Keratinocyte (primary cell): ENCODE measurements around the gene ABCB11. TPM values are rescaled to one million over a fixed set of nuclear protein-coding genes. Genes with fewer than 3 reads are reported as not detected.

Experiments used
- DNase-seq: peaks from one replicate; pipeline ENCODE4 v3.0.0-alpha.2; 2011; ENCODE audit warnings: low read depth, missing footprints, low spot score
- FAIRE-seq: peaks from 2 replicates; lab custom pipeline; 2011; peaks lifted over from hg19 to GRCh38; lab: Jason Lieb, UNC
- H2AFZ ChIP-seq: 2 replicates; pipeline ENCODE4 v1.6.0; 2012; ENCODE audit warnings: low read length, control low read depth, inconsistent platforms; ENCODE audit not compliant: control insufficient read depth
- H3K27ac ChIP-seq: 2 replicates; pipeline ENCODE4 v1.5.1; 2011; ENCODE audit warnings: low read length; ENCODE audit not compliant: control insufficient read depth, insufficient read depth
- H3K27me3 ChIP-seq: 3 replicates; pipeline ENCODE4 v1.6.0; 2011; ENCODE audit warnings: low read length; ENCODE audit not compliant: control insufficient read depth, insufficient read depth; ENCODE audit errors: extremely low read depth
- H3K36me3 ChIP-seq, 2 experiments: 2 replicates in 1 of 2; 3 replicates in 1 of 2; pipeline ENCODE4 v1.5.1; 2011; ENCODE audit warnings: low read length in 2 of 2, mild to moderate bottlenecking in 1 of 2; ENCODE audit not compliant: control insufficient read depth in 2 of 2, insufficient read depth in 2 of 2; ENCODE audit errors: extremely low read depth in 1 of 2
- H3K4me1 ChIP-seq: 3 replicates; pipeline ENCODE4 v1.5.1; 2011; ENCODE audit warnings: low read length; ENCODE audit not compliant: control insufficient read depth, insufficient read depth; ENCODE audit errors: extremely low read depth
- H3K4me2 ChIP-seq: 3 replicates; pipeline ENCODE4 v1.6.0; 2011; ENCODE audit warnings: low read depth, low read length; ENCODE audit not compliant: control insufficient read depth, insufficient read depth; ENCODE audit errors: extremely low read depth
- H3K4me3 ChIP-seq, 3 experiments: fragments of 200-600 bp in 1 of 3; sonication (generic) in 1 of 3; 2 replicates in 2 of 3; 3 replicates in 1 of 3; pipeline ENCODE4 v1.5.1; 2011 to 2016; ENCODE audit warnings: low read length in 3 of 3, mild to moderate bottlenecking in 3 of 3, control low read depth in 2 of 3, inconsistent platforms in 1 of 3, low read depth in 1 of 3, mixed read lengths in 1 of 3, mixed run types in 1 of 3, moderate library complexity in 1 of 3; ENCODE audit not compliant: control insufficient read depth in 2 of 3, insufficient read depth in 2 of 3; ENCODE audit errors: extremely low read depth in 1 of 3
- H3K79me2 ChIP-seq: 2 replicates; pipeline ENCODE4 v1.6.0; 2012; ENCODE audit warnings: low read length; ENCODE audit not compliant: control insufficient read depth, insufficient read depth
- H3K9ac ChIP-seq: 3 replicates; pipeline ENCODE4 v1.6.0; 2011; ENCODE audit warnings: low read length; ENCODE audit not compliant: control insufficient read depth, insufficient read depth; ENCODE audit errors: extremely low read depth
- H3K9me1 ChIP-seq: 3 replicates; pipeline ENCODE4 v1.6.0; 2011; ENCODE audit warnings: low read length; ENCODE audit not compliant: control insufficient read depth, insufficient read depth; ENCODE audit errors: extremely low read depth
- H3K9me3 ChIP-seq: 2 replicates; pipeline ENCODE4 v1.5.1; 2012; ENCODE audit warnings: low read depth, low read length; ENCODE audit not compliant: control insufficient read depth
- H4K20me1 ChIP-seq: 3 replicates; pipeline ENCODE4 v1.6.0; 2011; ENCODE audit warnings: low read length; ENCODE audit not compliant: control insufficient read depth, insufficient read depth; ENCODE audit errors: extremely low read depth
- CTCF ChIP-seq, 3 experiments: IDR thresholded peaks in 1 of 3; conservative IDR thresholded peaks in 1 of 3; optimal IDR thresholded peaks in 1 of 3; 2 replicates in 2 of 3; 3 replicates in 1 of 3; pipeline versions ENCODE3 to v1.5.1; 2011; ENCODE audit warnings: low read length in 3 of 3, mild to moderate bottlenecking in 3 of 3, moderate library complexity in 2 of 3, control low read depth in 1 of 3, inconsistent platforms in 1 of 3; ENCODE audit not compliant: insufficient read depth in 2 of 3; ENCODE audit errors: extremely low read depth in 1 of 3
- EZH2 ChIP-seq: IDR thresholded peaks from one replicate; pipeline ENCODE4 v1.6.1; 2012; ENCODE audit warnings: inconsistent platforms, mild to moderate bottlenecking, low read length, moderate library complexity
- dilution Hi-C: fragments of 300-500 bp; cut with MboI; formaldehyde crosslinking; loops from one replicate; pipeline ENCODE4 v1.7.0; 2020; ENCODE audit warnings: low sequenced_read_pairs; ENCODE audit not compliant: extremely low pct_ligation_motif_present
- polyA plus RNA-seq, 5 experiments: library from polyadenylated mRNA; depleted of rRNA in 3 of 5; stranded (reverse) in 3 of 5; stranded (forward) in 1 of 5; unstranded in 1 of 5; fragments of >200 nt; gene quantifications; 1 replicate in 1 of 5; 2 replicates in 3 of 5; 3 replicates in 1 of 5; pipeline versions ENCODE4 v1.2.1 to v1.2.3, GENCODE V29; 2011 to 2012; ENCODE audit warnings: missing spikeins in 2 of 5, low read depth in 1 of 5, low replicate concordance in 1 of 5

The ABCB11 gene
- polyA plus RNA-seq, 1 donor (not counting 4 experiments of a cell fraction or from before 2014, with no cell fraction given) = 0.03 TPM

DNA sequence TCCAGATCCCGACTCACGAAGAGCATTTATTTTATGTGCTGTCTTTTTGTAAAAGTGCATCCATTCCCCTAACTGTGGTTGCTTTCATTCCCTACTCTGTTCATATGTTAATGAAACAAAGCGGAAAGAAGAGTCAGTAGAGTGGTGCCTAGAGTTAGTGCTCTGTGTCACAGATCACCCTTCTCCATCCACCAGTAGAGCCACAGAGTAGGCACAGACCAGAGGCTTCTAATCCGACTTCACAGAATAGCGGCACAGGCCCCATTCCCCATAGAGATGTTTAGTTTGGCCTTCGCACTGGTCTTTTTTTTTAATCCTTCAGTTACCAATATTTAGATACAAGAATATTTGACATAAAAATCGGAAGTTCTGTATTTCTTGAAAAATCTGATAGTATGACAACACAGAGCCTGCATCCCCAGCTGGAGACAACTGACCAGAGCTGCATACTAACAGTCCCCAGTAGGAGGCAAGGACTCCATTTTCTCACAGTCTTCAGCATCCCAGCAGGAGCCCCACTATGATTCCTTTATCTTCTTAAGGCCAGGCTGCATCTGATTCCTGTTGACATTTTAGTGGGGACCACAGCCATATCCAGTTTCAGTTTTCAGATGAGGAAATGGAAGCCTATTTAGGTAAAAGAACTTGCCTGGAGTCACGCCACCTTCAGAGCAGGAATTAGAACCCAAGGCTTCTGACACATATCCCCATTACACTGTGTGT, 123.0 kb downstream of the ABCB11 start:
- Histone ChIP-seq H3K27ac (no peak overlapping the region), H4K20me1 (no peaks in the 10 kb centered on the region), H3K4me1 (no peaks in the 10 kb centered on the region), H3K9ac (no peak overlapping the region), H3K9me1 (no peaks in the 10 kb centered on the region), H3K4me3 (no peak overlapping the region), H3K27me3 (peaks cover 27% of the 10 kb centered on the region), H2AFZ (no peak overlapping the region), H3K36me3 (no peaks in the 10 kb centered on the region), H3K4me2 (no peak overlapping the region), H3K9me3 (no peaks in the 10 kb centered on the region), H3K79me2 (no peaks in the 10 kb centered on the region)
- dilution Hi-C loops = no loop called here
- TF ChIP-seq EZH2 = no peak
- TF ChIP-seq CTCF (optimal IDR thresholded peaks at IDR 0.05 in 1 of 3, IDR thresholded peaks at IDR 0.05 in 1 of 3, conservative IDR thresholded peaks at IDR 0.05 in 1 of 3; ENCODE audit: extremely low read depth in 1 of 3, insufficient read depth in 2 of 3, low read length in 3 of 3) = no peak
- FAIRE-seq = no peak
- no peak for DNase-seq

GRCh38 chr2:168904358-168904757, 126.8 kb downstream of the ABCB11 start:
- FAIRE-seq = no peak
- dilution Hi-C loops = no loop called here

More at GRCh38 chr2:168904358-168904757, 126.8 kb downstream of the ABCB11 start:
- no peak overlapping the region for H2AFZ ChIP-seq
- no peak overlapping the region for H3K4me2 ChIP-seq
- no peak overlapping the region for H3K9ac ChIP-seq
- H3K27ac ChIP-seq = no peak overlapping the region
- H3K27me3 ChIP-seq = peaks cover 14% of the 10 kb centered on the region
- no peak for DNase-seq
- H4K20me1 ChIP-seq = no peaks in the 10 kb centered on the region
- H3K4me1 ChIP-seq = no peaks in the 10 kb centered on the region
- no peaks in the 10 kb centered on the region for H3K9me3 ChIP-seq
- H3K9me1 ChIP-seq = no peaks in the 10 kb centered on the region
- no peaks in the 10 kb centered on the region for H3K79me2 ChIP-seq
- no peak overlapping the region for H3K4me3 ChIP-seq
- no peak for TF ChIP-seq EZH2
- TF ChIP-seq CTCF (optimal IDR thresholded peaks at IDR 0.05 in 1 of 3, IDR thresholded peaks at IDR 0.05 in 1 of 3, conservative IDR thresholded peaks at IDR 0.05 in 1 of 3; ENCODE audit: extremely low read depth in 1 of 3, insufficient read depth in 2 of 3, low read length in 3 of 3) = no peak
- H3K36me3 ChIP-seq = no peaks in the 10 kb centered on the region
